A673 (cell line): ENCODE data around the gene PRR9.

Source experiments
- EZH2 ChIP-seq: fragments of 200-600 bp; sonication (generic); IDR thresholded peaks from 2 replicates; pipeline ENCODE4 v1.6.1; 2017; ENCODE audit warnings: borderline replicate concordance, low read depth, mild to moderate bottlenecking, mixed read lengths, antibody characterized with exemption, low read length; ENCODE audit not compliant: poor library complexity, severe bottlenecking
- TF ChIP-seq, protein P1 (sequence below): fragments of 300-800, 200-600 bp; sonication (generic); conservative IDR thresholded peaks from 2 replicates; pipeline ENCODE4 v1.5.1; 2017; ENCODE audit warnings: low read depth, mild to moderate bottlenecking, antibody characterized with exemption, low read length, moderate library complexity, mixed read lengths

DNA sequence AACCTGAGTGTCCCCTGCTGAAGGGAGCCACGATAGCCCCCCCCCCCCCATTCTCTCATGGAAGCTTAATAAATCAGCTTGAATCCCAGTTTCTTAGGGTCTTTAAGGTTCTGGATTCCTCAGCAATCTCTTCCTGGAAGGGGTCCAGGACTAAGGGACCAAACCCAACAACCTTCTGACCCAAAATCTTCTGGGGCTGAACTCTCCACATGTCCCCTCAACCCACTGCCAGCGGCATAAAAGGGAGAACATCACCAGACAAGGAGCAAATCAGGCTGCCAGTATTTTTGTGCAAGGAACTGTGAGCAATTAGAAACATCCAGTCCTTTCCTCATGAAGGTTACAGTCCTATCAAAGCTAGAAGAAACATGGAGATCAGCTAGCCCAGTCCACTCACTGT lies 29.4 kb downstream of the PRR9 start:
- TF ChIP-seq, protein P1, sequence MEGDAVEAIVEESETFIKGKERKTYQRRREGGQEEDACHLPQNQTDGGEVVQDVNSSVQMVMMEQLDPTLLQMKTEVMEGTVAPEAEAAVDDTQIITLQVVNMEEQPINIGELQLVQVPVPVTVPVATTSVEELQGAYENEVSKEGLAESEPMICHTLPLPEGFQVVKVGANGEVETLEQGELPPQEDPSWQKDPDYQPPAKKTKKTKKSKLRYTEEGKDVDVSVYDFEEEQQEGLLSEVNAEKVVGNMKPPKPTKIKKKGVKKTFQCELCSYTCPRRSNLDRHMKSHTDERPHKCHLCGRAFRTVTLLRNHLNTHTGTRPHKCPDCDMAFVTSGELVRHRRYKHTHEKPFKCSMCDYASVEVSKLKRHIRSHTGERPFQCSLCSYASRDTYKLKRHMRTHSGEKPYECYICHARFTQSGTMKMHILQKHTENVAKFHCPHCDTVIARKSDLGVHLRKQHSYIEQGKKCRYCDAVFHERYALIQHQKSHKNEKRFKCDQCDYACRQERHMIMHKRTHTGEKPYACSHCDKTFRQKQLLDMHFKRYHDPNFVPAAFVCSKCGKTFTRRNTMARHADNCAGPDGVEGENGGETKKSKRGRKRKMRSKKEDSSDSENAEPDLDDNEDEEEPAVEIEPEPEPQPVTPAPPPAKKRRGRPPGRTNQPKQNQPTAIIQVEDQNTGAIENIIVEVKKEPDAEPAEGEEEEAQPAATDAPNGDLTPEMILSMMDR = no peak
- no peak for TF ChIP-seq EZH2
